Heart left ventricle (tissue), 16 donors: ENCODE results near the gene SLC17A5. TPM values are rescaled to one million over a fixed set of nuclear protein-coding genes. Genes with fewer than 3 reads are reported as not detected.
"Not testable (repeated sequence)": the region's sequence is repeated elsewhere in the genome, so short reads cannot be mapped to it uniquely, and the experiment has no call there.

Experiments
- ATAC-seq, 4 donors: fragments of 200-7000 bp; cut with Tn5 transposase; one replicate each; pipeline ENCODE4 v1.9.1; 2020 to 2022; ENCODE audit warnings: moderate library complexity in 4 of 4, mild to moderate bottlenecking in 3 of 4, moderate number of reproducible peaks in 1 of 4
- DNase-seq, 5 donors: peaks; one replicate each; pipeline ENCODE4 v3.0.0-alpha.2; 2020
- H3K27ac ChIP-seq, 12 donors: fragments of 200-600 bp; sonication (generic) in 4 of 12; one replicate each; pipeline versions ENCODE4 v1.5.0 to v1.8.0; 2016 to 2022; ENCODE audit warnings: mild to moderate bottlenecking in 2 of 12
- H3K27me3 ChIP-seq, 9 donors: fragments of 200-600 bp; sonication (generic) in 2 of 9; one replicate each; pipeline versions ENCODE4 v1.5.1 to v1.8.0; 2016 to 2022; ENCODE audit warnings: mild to moderate bottlenecking in 3 of 9
- H3K36me3 ChIP-seq, 9 donors: fragments of 200-600 bp; sonication (generic) in 2 of 9; one replicate each; pipeline versions ENCODE4 v1.5.0 to v1.8.0; 2018 to 2022; ENCODE audit warnings: mild to moderate bottlenecking in 2 of 9
- H3K4me1 ChIP-seq, 12 donors: fragments of 200-600 bp; sonication (generic) in 4 of 12; one replicate each; pipeline versions ENCODE4 v1.5.0 to v1.8.0; 2016 to 2022; ENCODE audit warnings: mild to moderate bottlenecking in 3 of 12
- H3K4me3 ChIP-seq, 12 donors: fragments of 200-600 bp; sonication (generic) in 4 of 12; one replicate each; pipeline versions ENCODE4 v1.5.0 to v1.8.0; 2017 to 2022; ENCODE audit warnings: mild to moderate bottlenecking in 9 of 12, moderate library complexity in 4 of 12
- H3K9me3 ChIP-seq, 12 donors: fragments of 200-600 bp; sonication (generic) in 4 of 12; one replicate each; pipeline versions ENCODE4 v1.5.0 to v1.8.0; 2016 to 2022; ENCODE audit warnings: mild to moderate bottlenecking in 1 of 12
- POLR2A ChIP-seq, 2 donors: fragments of 450-650 bp; IDR thresholded peaks; one replicate each; pipeline ENCODE4 v1.6.1; 2017; ENCODE audit warnings: antibody characterized with exemption in 2 of 2, mild to moderate bottlenecking in 2 of 2, moderate library complexity in 2 of 2
- WGBS, 4 donors: extraction: QIAGEN DNeasy Blood & Tissue Kit in 2 of 4; methylation state at CpG; one replicate each; pipeline versions ENCODE4 v1.1.5 to v1.1.7; 2013 to 2018; 5-methylcytosine and 5-hydroxymethylcytosine counted together
- intact Hi-C, 10 donors: fragments of 100-400 bp; cut with DNase I; formaldehyde crosslinking; loops; one replicate each; pipeline versions ENCODE4 v1.11.1 to v1.14.2; 2022
- polyA plus RNA-seq, 2 donors: library from polyadenylated mRNA; stranded (reverse); fragments of 200-250 nt; gene quantifications; one replicate each; pipeline ENCODE4 v1.2.3, GENCODE V29; 2013
- total RNA-seq, 9 donors: library from RNA; depleted of rRNA in 2 of 9; stranded (reverse); fragments of >200 nt in 2 of 9; fragmentation: NEBNext Ultra II Directional in 3 of 9; extraction: Animal tissue kit (Norgen Biotek cat#: 25700) in 3 of 9; gene quantifications; one replicate each; pipeline versions ENCODE4 v1.1.0 to v1.2.4, GENCODE V29; 2016 to 2023
- TF ChIP-seq, protein P1 (sequence below), 12 donors: fragments of 200-600 bp; sonication (generic) in 4 of 12; IDR thresholded peaks; one replicate each; pipeline versions ENCODE4 v1.5.0 to v1.8.0; 2018 to 2022; ENCODE audit warnings: antibody characterized with exemption in 12 of 12, mild to moderate bottlenecking in 5 of 12
- donor health status: ischemic (EF 13 %, LVEDD 7.1; RV severe dilation, severe dysfunction).
- donor health status: healthy with polysubstance abuse.
- donor health status: DM: no; HTN: yes; CAD: no.
- donor health status: DM: no; HTN: no; CAD: no.
- donor health status: ischemic (EF 25% LVEDD 6.9; RV normal size, moderate dysfunction).
- donor health status: ischemic (EF 25% LVEDD 5.7; RV mildly dilated, moderate dysfunction).
- donor health status: healthy.
- donor health status: DM: yes; HTN: yes; CAD: no.
- donor health status: ischemic (EF 35%, LVEDD 5.7; RV mildly dilated, moderate dysfunction).
- donor health status: nonischemic (EF 11% LVEDD 7.7; RV severe dilation, severe dysfunction).
- donor health status: DM: yes; HTN: yes; CAD: no.
- donor health status: PGD.
- donor health status: ischemic (EF 29% LVEDD 5.4; RV normal size, mild dysfunction).
- donor health status: nonischemic (EF 23%, LVEDD 6.1; RV moderate dilation, normal function).

The SLC17A5 gene
- total and polyA plus RNA-seq, 11 donors, result 2.1 to 10.6 (median 7.5) TPM

DNA sequence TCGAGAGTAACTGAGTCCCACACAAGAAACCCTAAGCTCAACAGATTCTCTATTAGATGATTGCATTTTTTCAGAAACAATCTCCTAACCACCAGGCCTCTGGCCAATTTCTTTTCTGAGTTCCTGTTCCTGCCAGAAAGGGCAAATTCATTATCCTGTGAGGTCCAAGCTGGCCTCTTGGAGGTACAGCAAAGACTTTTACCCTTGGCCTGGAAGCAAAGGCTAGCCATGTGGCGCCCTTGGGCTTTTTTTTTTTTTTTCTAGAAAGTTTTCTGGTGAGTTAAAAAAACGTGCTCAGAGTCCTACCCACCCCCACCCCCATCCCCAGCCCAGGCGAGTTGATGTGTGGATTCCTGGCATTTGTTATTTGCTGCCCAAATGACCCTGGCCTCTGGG, 73.9 kb downstream of the SLC17A5 start:
- no peaks in the 10 kb centered on the region for H3K27me3 ChIP-seq
- intact Hi-C loops, result loop anchor here in 6 of 10 donors (1.0 to 10.0 kb wide), 4 partner anchors 55 to 59 kb away; partner anchors contain the start of gene EEF1A1 (in 6 of the 6)
- H3K9me3 ChIP-seq, result peaks cover 0 to 5% (median 0%) of the 10 kb centered on the region in 12 donors
- peaks cover 7 to 45% (median 17%) of the 10 kb centered on the region in 12 donors for H3K4me1 ChIP-seq
- peak overlapping the region; percentile 75 to 96 (median 92) for H3K27ac ChIP-seq
- no peak for TF ChIP-seq POLR2A (IDR thresholded peaks at IDR 0.05)
- TF ChIP-seq, protein P1, sequence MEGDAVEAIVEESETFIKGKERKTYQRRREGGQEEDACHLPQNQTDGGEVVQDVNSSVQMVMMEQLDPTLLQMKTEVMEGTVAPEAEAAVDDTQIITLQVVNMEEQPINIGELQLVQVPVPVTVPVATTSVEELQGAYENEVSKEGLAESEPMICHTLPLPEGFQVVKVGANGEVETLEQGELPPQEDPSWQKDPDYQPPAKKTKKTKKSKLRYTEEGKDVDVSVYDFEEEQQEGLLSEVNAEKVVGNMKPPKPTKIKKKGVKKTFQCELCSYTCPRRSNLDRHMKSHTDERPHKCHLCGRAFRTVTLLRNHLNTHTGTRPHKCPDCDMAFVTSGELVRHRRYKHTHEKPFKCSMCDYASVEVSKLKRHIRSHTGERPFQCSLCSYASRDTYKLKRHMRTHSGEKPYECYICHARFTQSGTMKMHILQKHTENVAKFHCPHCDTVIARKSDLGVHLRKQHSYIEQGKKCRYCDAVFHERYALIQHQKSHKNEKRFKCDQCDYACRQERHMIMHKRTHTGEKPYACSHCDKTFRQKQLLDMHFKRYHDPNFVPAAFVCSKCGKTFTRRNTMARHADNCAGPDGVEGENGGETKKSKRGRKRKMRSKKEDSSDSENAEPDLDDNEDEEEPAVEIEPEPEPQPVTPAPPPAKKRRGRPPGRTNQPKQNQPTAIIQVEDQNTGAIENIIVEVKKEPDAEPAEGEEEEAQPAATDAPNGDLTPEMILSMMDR (IDR thresholded peaks at IDR 0.05), result no peak
- no peaks in the 10 kb centered on the region for H3K36me3 ChIP-seq
- H3K4me3 ChIP-seq, result peak overlapping the region in 9 of 12 donors; percentile 18 to 48 (median 35)
- peak; percentile 57 to 74 (median 70) for ATAC-seq
- WGBS, 4 donors, result 30 to 52% (median 44%) methylated on average over 4 of the region's 4 CpGs
- DNase-seq, result peak in 4 of 5 donors; percentile 27 to 48 (median 38)

DNA sequence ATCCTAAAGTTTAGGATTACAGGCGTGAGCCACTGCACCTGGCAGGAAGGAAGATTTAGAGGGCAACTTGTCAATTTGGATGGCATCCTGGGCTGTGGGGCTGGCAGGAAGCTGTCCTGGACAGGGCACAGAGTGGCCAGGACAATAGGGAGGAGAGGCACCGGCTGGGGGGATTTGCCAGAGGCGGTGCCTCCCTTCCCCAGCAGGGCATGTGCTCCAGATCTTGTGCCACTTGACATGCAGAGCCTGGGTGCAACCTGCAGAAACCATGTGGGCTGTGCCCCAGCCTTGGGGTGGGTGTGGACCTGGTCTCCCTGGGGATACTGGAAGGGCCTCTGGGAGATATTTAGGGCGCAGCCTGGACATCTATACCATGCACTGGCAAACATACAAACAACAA, 74.4 kb downstream of the SLC17A5 start:
- intact Hi-C loops, result no loop called here
- H3K27ac ChIP-seq, result peak overlapping the region; percentile 75 to 96 (median 92)
- H3K9me3 ChIP-seq, result peaks cover 0 to 5% (median 0%) of the 10 kb centered on the region in 12 donors
- no peaks in the 10 kb centered on the region for H3K36me3 ChIP-seq
- H3K27me3 ChIP-seq, result no peaks in the 10 kb centered on the region
- peaks cover 7 to 42% (median 16%) of the 10 kb centered on the region in 12 donors for H3K4me1 ChIP-seq
- H3K4me3 ChIP-seq, result peak overlapping the region in 2 of 12 donors; percentile 28 to 36
- 36 to 77% (median 72%) methylated on average over 3 to 4 of the region's 4 CpGs for WGBS, 4 donors
- DNase-seq (peak in 1 of 5 donors; percentile 30), ATAC-seq (peak in 2 of 4 donors; percentile 19 to 21)
- TF ChIP-seq POLR2A (IDR thresholded peaks at IDR 0.05), result no peak
- TF ChIP-seq, protein P1 (IDR thresholded peaks at IDR 0.05), result no peak

DNA sequence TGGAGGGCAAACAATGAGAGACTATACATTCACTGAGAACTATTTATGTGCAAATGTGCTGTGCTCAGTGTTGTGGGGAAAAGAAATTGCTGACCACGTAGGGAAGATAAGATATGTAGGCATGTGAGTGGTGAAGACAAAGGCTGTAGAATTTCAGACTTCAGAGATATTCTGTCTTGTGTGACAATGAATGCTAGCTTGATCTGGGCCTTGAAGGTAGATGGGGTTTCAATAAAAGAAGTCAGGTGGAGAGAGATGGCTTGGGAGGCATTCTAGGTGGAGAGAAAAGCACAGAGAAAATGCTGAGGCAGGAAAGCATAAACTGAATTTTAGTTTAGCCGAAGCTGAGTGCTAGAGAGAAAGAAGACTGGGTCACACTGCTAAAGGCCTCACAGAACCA, 76.1 kb downstream of the SLC17A5 start:
- Histone ChIP-seq H3K27ac (no peak overlapping the region), H3K27me3 (no peaks in the 10 kb centered on the region), H3K4me3 (no peak overlapping the region), H3K4me1 (peaks cover 7 to 42% (median 16%) of the 10 kb centered on the region in 12 donors), H3K9me3 (peaks cover 0 to 5% (median 0%) of the 10 kb centered on the region in 12 donors), H3K36me3 (no peaks in the 10 kb centered on the region)
- intact Hi-C loops, result no loop called here
- TF ChIP-seq POLR2A (IDR thresholded peaks at IDR 0.05), result no peak
- TF ChIP-seq, protein P1 (IDR thresholded peaks at IDR 0.05), result no peak
- ATAC-seq, result no peak
- 68 to 74% (median 71%) methylated on average over 2 of the region's 2 CpGs for WGBS, 4 donors
- DNase-seq, result no peak

DNA sequence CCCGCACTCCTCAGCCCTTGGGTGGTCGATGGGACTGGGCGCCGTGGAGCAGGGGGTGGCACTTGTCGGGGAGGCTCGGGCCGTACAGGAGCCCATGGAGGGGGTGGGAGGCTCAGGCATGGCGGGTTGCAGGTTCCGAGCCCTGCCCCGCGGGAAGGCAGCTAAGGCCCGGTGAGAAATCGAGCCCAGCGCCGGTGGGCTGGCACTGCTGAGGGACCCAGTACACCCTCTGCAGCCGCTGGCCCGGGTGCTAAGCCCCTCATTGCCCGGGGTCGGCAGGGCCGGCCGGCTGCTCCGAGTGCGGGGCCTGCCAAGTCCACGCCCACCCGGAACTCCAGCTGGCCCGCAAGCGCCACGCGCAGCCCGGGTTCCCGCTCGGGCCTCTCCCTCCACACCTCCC, 81.3 kb downstream of the SLC17A5 start:
- H3K27me3 ChIP-seq, H3K4me3 ChIP-seq, DNase-seq, H3K27ac ChIP-seq, H3K9me3 ChIP-seq, H3K36me3 ChIP-seq, ATAC-seq: not testable (repeated sequence)
- intact Hi-C loops, result loop anchor here in 1 of 10 donors (5.0 kb wide), 1 partner anchor 50 kb away; the partner anchor contains the start of gene EEF1A1
- H3K4me1 ChIP-seq, result peaks cover 0 to 12% (median 3%) of the 10 kb centered on the region in 12 donors
- WGBS, 4 donors, result 95 to 99% (median 98%) methylated on average over 19 to 32 of the region's 32 CpGs

DNA sequence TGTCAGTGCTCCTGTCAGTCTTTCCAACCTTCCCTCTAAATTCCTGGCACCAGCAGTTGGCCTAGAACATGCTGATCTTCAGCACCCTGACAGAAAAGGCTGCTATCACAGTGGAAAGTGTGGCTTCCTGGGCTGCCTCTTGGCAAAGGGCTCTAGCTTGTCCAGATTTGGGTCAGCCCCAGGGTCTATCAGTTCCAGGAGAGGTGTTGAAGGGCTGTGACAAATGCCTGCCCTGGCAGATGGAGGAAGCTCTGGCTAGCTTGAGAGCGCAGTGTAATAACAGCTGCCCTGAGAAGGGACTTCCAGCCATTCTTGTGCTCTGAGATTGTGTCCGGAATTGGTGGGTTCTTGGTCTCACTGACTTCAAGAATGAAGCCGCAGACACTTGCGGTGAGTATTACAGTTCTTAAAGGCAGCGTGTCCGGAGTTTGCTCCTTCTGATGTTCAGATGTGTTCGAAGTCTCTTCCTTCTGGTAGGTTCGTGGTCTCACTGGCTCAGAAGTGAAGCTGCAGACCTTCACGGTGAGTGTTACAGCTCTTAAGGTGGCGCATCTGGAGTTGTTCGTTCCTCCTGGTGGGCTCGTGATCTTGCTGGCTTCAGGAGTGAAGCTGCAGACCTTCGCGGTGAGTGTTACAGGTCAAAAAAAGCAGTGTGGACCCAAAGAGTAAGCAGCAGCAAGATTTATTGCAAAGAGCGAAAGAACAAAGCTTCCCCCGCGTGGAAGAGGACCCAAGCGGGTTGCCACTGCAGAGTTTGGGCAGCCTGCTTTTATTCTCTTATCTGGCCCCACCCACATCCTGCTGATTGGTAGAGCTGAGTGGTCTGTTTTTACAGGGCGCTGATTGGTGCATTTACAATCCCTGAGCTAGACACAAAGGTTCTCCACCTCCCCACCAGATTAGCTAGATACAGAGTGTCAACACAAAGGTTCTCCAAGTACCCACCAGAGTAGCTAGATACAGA, 82.3 kb downstream of the SLC17A5 start:
- intact Hi-C loops, result loop anchor here in 3 of 10 donors (1.0 to 5.0 kb wide), 2 partner anchors 33 to 49 kb away; partner anchors contain the start of gene EEF1A1 (in 1 of the 3)
- DNase-seq, result peak; percentile 70 to 89 (median 76)
- not testable (repeated sequence) for H3K9me3 ChIP-seq, H3K36me3 ChIP-seq, H3K27me3 ChIP-seq, H3K4me3 ChIP-seq
- 65 to 74% (median 70%) methylated on average over 19 of the region's 19 CpGs for WGBS, 4 donors
- ATAC-seq, result peak; percentile 98 to 99 (median 98)
- Histone ChIP-seq H3K27ac (peak overlapping the region in 2 of 12 donors; percentile 47 to 56), H3K4me1 (peaks cover 0 to 17% (median 4%) of the 10 kb centered on the region in 12 donors)
